HG03066 (cell line): ENCODE results near the gene ITGAV.

ENCODE experiments used
- ATAC-seq: cut with Tn5 transposase; IDR thresholded peaks from one replicate; pipeline ENCODE4 v1.9.1; 2021; ENCODE audit warnings: low read depth; ENCODE audit not compliant: unreplicated experiment

ITGAV gene

DNA sequence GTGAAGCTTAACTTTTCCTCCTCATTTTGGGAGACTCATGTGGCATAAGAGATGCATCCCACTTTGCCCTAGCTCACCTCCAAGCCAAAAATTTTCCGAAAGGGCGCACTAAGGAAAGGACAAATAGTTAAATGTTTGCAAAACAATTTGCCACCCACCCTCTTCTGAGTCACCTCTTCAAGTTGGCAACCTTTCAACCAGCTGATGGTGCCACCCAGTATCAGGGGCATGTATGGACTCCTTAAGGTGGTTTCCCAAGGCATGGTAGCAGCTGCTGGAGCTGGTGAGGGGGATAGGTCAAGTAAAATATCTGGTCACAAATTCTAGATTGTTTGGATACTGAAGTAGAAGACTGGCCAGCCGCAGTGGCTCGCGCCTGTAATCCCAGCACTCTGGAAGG lies 17.2 kb upstream of the ITGAV start:
- ATAC-seq: no peak

GRCh38 chr2:186573531-186573930 lies 16.3 kb upstream of the ITGAV start:
- no peak for ATAC-seq

DNA sequence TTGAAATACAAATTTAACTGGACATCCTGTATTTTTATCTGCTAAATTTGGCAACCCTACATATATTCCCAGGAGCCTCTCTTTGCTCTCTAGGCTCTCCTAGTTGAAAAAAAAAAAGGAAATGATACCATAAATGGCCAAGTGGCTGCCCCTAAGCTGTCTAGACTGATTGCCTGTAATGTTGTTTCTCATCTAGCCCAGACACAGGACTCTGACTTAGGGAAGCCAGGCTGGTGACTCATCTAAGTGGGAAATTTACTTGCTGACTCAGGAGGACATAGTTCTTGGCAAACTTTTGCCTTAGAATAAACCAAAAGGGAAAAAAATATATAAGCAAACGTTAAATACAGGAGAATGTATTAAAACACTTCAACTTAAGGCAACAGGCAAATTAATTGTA lies 14.6 kb upstream of the ITGAV start:
- ATAC-seq: peak; percentile 56

DNA sequence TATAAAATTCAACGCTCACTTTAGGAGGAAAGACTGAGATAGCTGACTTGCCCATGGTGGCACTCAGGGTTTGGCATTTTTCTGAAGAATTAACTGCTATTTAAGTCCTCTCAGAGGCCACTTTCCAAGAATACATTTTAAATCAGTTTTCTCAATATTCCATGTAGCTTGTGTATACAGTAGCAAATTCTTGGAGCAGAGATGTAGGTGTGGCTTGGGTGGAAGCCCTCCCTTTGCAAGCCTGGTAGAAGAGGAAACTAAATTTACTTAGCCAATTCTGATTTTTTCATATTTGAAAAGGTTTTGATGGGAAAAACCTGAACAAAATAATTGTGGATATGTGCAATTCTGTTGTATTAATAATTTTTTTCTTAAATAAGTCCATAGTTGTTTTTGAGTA lies 14.0 kb upstream of the ITGAV start:
- ATAC-seq: no peak

- ATAC-seq: no peak
Observed at GRCh38 chr2:186576614-186577013, 13.2 kb upstream of the ITGAV start.

DNA sequence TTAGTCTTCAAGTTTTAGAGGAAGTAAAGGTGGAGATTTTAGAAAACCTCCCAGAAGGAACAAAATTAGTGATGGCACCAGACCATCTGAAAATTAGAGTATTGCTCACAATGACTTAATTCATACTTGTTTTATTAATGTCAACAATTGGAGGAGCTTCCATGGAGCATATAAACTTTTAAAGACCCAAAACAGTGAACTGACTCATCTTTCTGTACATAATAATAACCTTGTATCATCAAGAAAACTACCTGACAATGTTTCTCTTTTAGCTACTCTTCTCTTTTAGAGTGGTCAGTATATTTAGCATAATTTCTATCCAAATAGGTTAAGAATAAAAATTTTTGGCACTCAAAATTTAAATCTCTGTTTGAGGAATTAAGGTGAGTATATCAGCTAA lies 7.2 kb upstream of the ITGAV start:
- ATAC-seq: no peak

GRCh38 chr2:186584053-186584452 lies 5.8 kb upstream of the ITGAV start:
- ATAC-seq: no peak

GRCh38 chr2:186588421-186588820 lies 1.4 kb upstream of the ITGAV start:
- no peak for ATAC-seq

DNA sequence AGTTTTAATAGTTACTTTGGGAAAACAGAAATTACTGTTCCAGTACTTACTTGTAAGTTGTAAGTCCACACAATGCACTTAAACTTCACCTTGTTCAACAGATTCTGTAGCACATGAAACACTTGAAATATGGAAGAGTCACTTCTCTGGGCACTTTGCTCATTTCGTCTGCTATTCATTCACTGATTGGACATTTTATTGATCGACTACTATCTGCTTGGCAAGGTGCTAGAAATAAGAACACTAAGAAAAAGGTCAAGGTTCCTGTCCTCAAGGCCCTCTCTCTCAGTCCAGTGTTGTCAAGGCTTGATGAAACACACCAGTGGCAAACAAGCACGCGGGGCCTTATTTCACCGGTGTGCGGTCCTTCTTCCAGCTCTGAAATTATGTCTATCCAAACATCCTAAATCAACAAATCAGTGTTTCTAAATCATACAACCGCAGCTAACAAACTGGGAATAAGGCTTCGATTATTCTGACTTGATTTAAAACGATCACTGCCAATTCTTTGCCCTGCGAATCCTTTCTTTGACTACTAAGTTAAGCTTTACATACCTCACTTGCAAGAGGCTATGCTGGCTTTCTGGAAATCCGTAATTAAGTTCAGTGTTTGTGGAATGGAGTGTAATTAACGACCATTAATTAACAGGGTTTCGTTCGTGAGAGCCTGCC lies 780 bp upstream of the ITGAV start:
- ATAC-seq: no peak

- ATAC-seq: peak; percentile 0
Observed at GRCh38 chr2:186590350-186590758, 498 bp downstream of the ITGAV start.

GRCh38 chr2:186590759-186591505 lies 1.1 kb downstream of the ITGAV start:
- ATAC-seq: peak; percentile 25

- no peak for ATAC-seq
Observed at GRCh38 chr2:186591506-186591890, 1.6 kb downstream of the ITGAV start.

DNA sequence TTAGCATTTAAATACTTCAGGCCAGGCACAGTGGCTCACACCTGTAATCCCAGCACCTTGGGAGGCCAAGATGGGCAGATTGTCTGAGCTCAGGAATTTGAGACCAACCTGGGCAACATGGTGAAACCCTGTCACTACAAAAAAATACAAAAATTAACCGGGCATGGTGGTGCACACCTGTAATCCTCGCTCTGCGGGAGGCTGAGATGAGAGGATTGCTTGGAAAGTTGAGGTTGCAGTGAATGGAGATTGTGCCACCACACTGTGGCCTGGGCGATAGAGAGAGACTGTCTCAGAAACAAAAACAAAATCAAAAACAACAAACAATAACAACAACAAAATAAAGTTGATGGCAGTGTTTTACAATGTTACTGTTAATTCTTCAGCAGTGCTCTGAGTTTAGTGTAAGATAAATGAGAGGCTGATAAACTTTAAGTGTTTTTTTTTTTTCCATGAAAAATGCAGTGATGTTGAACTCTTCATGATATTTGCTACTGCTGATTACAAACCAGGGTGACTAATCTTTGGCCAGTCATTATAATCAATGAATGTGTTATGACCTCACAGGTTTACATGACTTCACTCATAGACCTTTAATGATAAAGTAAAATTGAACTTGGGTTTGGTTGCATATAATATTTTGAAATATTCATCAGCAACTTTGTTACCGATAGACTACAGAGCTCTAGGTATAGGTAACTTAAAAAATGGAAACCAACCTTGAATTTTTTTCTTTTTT lies 2.5 kb downstream of the ITGAV start:
- no peak for ATAC-seq

GRCh38 chr2:186593523-186593922 lies 3.7 kb downstream of the ITGAV start:
- no peak for ATAC-seq

DNA sequence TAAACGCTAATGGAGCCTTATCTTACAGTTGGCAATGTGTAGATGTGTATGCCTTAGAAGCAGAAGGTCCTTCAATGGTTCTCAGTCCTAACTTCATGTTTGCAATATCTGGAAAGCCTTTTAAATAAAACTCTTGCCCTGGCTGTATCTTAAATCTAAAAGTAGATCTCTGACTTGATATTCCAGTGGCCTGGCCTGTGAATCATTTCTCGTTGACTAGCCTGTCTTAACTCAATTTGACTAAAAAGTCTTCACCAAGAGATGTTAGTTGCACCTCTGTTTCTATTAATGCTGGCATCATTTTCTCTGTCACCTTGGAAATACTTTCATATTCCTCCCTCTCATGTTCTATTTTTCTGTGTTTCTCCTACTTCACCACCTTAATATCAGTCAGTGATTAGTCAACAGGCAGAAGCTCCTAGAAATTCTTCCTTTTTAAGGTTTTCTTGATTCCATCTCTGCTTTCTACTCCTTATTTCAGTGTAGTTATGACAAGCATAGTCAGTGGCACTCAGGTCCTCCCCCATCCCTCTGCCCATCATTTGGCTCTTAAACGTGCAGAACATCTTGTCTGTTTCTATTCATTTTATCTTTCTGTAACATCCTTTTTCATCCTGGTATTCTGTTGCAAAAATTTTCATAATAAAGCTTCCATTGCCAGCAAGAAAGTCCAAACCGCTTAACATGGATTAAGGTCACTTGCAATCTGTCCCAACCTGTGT lies 4.3 kb downstream of the ITGAV start:
- ATAC-seq: no peak

DNA sequence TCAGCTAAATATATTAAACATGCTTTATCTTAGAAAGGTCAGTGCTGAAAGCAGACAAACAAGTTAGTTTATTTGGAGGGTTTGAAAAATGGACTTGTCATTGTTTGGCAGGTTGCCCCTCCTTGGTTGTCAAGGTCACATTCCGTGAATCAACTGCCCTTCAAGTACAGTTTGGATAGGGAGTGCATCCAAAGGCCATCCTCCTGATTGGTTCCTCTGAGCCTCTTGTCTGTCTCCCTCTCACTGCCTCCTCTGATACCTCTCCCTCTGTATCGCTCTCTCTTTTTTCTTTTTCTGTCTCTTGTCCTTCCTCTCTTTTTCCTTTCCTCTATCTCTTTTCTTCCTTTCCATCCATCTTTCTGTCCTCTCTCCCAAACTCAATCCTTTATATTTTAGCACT lies 5.4 kb downstream of the ITGAV start:
- no peak for ATAC-seq

GRCh38 chr2:186599186-186599778 lies 9.4 kb downstream of the ITGAV start:
- ATAC-seq: no peak

DNA sequence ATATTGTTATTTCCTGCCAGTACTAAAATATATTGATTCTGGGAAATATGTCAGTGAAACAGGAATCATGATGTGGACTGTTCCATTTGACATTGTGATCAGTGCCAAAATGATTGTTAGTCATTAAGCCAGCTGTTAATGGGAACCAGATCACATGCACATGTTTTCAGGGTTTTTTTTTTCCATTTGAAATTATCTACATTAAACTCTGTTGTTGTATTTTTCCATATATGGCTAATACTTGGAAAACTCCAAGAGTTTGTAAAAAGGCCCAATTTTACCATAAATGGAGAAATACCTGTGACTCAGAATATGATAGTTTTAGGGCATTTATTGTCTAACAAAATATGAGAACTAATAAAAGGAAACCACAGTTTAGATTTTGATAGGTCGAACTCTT lies 13.4 kb downstream of the ITGAV start:
- no peak for ATAC-seq

GRCh38 chr2:186605041-186605440 lies 15.2 kb downstream of the ITGAV start:
- no peak for ATAC-seq

GRCh38 chr2:186607660-186608324 lies 17.9 kb downstream of the ITGAV start:
- no peak for ATAC-seq
